Esophagus (tissue), 2 donors: Measurements from ENCODE around the gene SC5D. TPM values are rescaled to one million over a fixed set of nuclear protein-coding genes. Genes with fewer than 3 reads are reported as not detected.

Experiments used
- H3K27ac ChIP-seq, 2 donors: one replicate each; pipeline ENCODE4 v1.5.1; 2013; ENCODE audit warnings: low read depth in 2 of 2, mild to moderate bottlenecking in 2 of 2, inconsistent platforms in 1 of 2, low read length in 1 of 2, moderate library complexity in 1 of 2
- H3K27me3 ChIP-seq, 2 donors: one replicate each; pipeline ENCODE4 v1.6.1; 2013; ENCODE audit warnings: low read length in 2 of 2, control low read depth in 1 of 2, mild to moderate bottlenecking in 1 of 2; ENCODE audit not compliant: insufficient read depth in 2 of 2, control insufficient read depth in 1 of 2
- H3K36me3 ChIP-seq, 2 donors: one replicate each; pipeline ENCODE4 v1.6.1; 2013; ENCODE audit warnings: low read length in 1 of 2; ENCODE audit not compliant: control insufficient read depth in 2 of 2, insufficient read depth in 2 of 2
- H3K4me1 ChIP-seq, 2 donors: one replicate each; pipeline ENCODE4 v1.6.1; 2013; ENCODE audit warnings: low read length in 1 of 2; ENCODE audit not compliant: control insufficient read depth in 2 of 2, insufficient read depth in 2 of 2
- H3K4me3 ChIP-seq, 2 donors: one replicate each; pipeline ENCODE4 v1.5.1; 2013; ENCODE audit warnings: low read length in 2 of 2, mild to moderate bottlenecking in 2 of 2, low read depth in 1 of 2, moderate library complexity in 1 of 2
- H3K9me3 ChIP-seq, 2 donors: one replicate each; pipeline ENCODE4 v1.6.1; 2013; ENCODE audit warnings: mild to moderate bottlenecking in 2 of 2, low read depth in 1 of 2, low read length in 1 of 2, moderate library complexity in 1 of 2; ENCODE audit not compliant: control insufficient read depth in 2 of 2, insufficient read depth in 1 of 2
- WGBS, 2 donors: extraction: QIAGEN DNeasy Blood & Tissue Kit; methylation state at CpG; one replicate each; pipeline ENCODE4 v1.1.7; 2013; 5-methylcytosine and 5-hydroxymethylcytosine counted together
- polyA plus RNA-seq, 2 donors: library from polyadenylated mRNA; stranded (reverse); fragments of 200-250 nt; gene quantifications; one replicate each; pipeline ENCODE4 v1.2.3, GENCODE V29; 2013
- donor health status: healthy with polysubstance abuse.
- donor health status: Bipolar disorder and iron deficiency.

SC5D gene
- polyA plus RNA-seq, 2 donors, result 37.2 to 40.6 TPM

DNA sequence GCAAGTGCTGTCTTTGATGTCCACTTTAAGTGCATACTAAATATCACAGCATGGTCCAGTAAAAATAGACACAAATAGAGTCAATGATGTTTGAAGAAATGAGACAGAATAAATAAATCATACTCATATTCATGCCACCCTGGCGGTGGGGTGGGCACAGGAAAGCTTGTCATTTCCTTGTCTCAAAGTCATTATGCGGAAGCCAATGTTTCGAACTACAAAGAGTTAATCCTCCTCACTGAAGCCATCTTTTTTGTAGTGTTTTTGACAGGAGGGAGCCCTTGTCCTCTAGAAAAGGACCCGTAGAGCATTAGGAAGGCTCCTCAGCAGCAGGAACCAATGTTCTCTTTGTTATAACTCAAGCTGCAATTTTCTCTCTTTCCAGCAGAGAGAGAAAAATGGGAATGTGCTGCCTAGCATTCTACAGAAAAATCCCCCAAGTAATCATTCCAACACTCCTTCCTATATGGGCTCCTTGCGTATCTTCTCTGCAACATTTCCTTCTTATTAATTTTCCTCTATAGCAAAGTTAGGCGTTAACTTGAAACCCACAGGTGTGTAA is 30.6 kb downstream of the SC5D start:
- H3K36me3 ChIP-seq, result no peaks in the 10 kb centered on the region
- no peaks in the 10 kb centered on the region for H3K4me1 ChIP-seq
- no peaks in the 10 kb centered on the region for H3K27me3 ChIP-seq
- no peaks in the 10 kb centered on the region for H3K9me3 ChIP-seq
- WGBS, 2 donors, result 71 to 74% methylated on average over 6 of the region's 6 CpGs
- no peak overlapping the region for H3K27ac ChIP-seq
- H3K4me3 ChIP-seq, result no peak overlapping the region

GRCh38 chr11:121326230-121326629 is 33.7 kb downstream of the SC5D start:
- Histone ChIP-seq H3K27ac (no peak overlapping the region), H3K36me3 (no peaks in the 10 kb centered on the region), H3K27me3 (no peaks in the 10 kb centered on the region), H3K4me1 (no peaks in the 10 kb centered on the region), H3K9me3 (no peaks in the 10 kb centered on the region), H3K4me3 (no peak overlapping the region)
- 73 to 80% methylated on average over 4 of the region's 4 CpGs for WGBS, 2 donors

- Histone ChIP-seq H3K27me3 (no peaks in the 10 kb centered on the region), H3K36me3 (no peaks in the 10 kb centered on the region), H3K4me1 (no peaks in the 10 kb centered on the region), H3K27ac (no peak overlapping the region), H3K4me3 (no peak overlapping the region), H3K9me3 (no peaks in the 10 kb centered on the region)
- 46 to 70% methylated on average over 1 of the region's 1 CpG for WGBS, 2 donors
Measured at GRCh38 chr11:121327553-121327952, 35.0 kb downstream of the SC5D start.

GRCh38 chr11:121328176-121328966 is 35.8 kb downstream of the SC5D start:
- no peaks in the 10 kb centered on the region for H3K9me3 ChIP-seq
- H3K4me3 ChIP-seq, result no peak overlapping the region
- no peaks in the 10 kb centered on the region for H3K27me3 ChIP-seq
- H3K4me1 ChIP-seq, result no peaks in the 10 kb centered on the region
- no peak overlapping the region for H3K27ac ChIP-seq
- WGBS, 2 donors, result 77 to 80% methylated on average over 16 of the region's 16 CpGs
- no peaks in the 10 kb centered on the region for H3K36me3 ChIP-seq

DNA sequence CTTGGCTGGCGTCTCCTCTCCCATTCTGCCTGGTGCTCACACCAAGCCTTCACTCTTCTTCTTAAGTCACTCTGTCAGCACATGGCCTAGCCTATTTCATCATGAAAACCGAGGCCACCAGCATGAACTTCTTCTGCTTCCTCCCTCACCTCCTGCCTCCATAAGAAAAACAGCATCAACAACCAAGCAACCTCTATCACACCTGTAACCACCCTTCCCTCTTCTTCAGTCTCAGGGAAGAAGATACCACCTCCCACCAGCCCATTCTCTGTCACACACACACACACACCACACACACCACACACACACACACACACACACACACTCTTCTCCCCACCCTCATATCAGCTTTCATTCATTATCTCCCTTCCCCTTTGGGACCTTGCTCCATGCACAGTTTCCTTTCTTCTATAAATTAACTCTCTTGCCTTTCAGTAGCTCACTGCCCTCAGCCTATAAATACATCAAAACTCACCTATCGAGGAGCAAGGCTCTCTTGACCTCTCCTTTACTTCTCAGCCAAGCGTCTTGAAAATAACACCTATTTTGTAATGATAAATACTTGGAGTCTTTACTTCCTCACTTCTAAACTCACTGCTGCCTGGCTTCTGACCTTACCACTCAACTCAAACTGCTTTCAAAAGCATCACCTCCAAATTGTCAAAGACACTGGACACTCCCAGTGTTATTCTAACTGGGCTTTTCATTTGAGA is 36.6 kb downstream of the SC5D start:
- H3K9me3 ChIP-seq, result no peaks in the 10 kb centered on the region
- 52 to 53% methylated on average over 4 of the region's 4 CpGs for WGBS, 2 donors
- no peaks in the 10 kb centered on the region for H3K36me3 ChIP-seq
- no peaks in the 10 kb centered on the region for H3K27me3 ChIP-seq
- no peaks in the 10 kb centered on the region for H3K4me1 ChIP-seq
- no peak overlapping the region for H3K4me3 ChIP-seq
- H3K27ac ChIP-seq, result no peak overlapping the region

DNA sequence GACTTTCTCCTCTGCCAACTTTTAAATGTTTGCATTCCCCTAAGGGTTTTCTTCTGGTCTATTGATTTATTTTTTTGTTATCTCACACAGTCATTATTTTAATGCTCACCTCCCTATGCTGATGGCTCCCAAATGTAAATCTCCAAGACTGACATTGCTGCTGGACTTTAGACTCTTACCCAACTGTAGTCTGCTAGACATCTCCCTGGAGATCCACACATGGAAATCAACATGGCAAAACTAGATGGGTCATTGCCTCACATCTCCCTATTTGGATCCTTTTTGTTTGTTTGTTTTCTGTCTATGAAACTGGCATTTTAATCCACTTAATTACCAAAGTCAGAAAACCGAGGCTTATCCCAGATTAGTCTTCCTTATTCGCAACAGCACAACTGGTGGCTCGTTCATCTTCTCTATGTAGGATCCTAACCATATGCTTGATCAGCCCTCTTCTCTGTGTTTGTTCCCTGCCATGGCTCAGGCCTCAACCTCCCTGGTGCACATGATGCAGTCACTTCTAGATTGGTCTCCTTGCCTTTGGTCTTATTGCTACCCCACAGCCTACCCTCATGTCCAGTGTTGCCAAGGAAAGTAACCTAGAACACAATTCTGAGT is 37.3 kb downstream of the SC5D start:
- no peaks in the 10 kb centered on the region for H3K36me3 ChIP-seq
- H3K9me3 ChIP-seq, result no peaks in the 10 kb centered on the region
- no peaks in the 10 kb centered on the region for H3K4me1 ChIP-seq
- H3K27me3 ChIP-seq, result no peaks in the 10 kb centered on the region
- no peak overlapping the region for H3K4me3 ChIP-seq
- WGBS, 2 donors, result 76 to 79% methylated on average over 3 of the region's 3 CpGs
- H3K27ac ChIP-seq, result no peak overlapping the region

GRCh38 chr11:121330614-121331435 is 38.3 kb downstream of the SC5D start:
- no peak overlapping the region for H3K4me3 ChIP-seq
- H3K27ac ChIP-seq, result no peak overlapping the region
- no peaks in the 10 kb centered on the region for H3K4me1 ChIP-seq
- no peaks in the 10 kb centered on the region for H3K9me3 ChIP-seq
- no peaks in the 10 kb centered on the region for H3K27me3 ChIP-seq
- H3K36me3 ChIP-seq, result no peaks in the 10 kb centered on the region
- 86 to 93% methylated on average over 19 of the region's 19 CpGs for WGBS, 2 donors

DNA sequence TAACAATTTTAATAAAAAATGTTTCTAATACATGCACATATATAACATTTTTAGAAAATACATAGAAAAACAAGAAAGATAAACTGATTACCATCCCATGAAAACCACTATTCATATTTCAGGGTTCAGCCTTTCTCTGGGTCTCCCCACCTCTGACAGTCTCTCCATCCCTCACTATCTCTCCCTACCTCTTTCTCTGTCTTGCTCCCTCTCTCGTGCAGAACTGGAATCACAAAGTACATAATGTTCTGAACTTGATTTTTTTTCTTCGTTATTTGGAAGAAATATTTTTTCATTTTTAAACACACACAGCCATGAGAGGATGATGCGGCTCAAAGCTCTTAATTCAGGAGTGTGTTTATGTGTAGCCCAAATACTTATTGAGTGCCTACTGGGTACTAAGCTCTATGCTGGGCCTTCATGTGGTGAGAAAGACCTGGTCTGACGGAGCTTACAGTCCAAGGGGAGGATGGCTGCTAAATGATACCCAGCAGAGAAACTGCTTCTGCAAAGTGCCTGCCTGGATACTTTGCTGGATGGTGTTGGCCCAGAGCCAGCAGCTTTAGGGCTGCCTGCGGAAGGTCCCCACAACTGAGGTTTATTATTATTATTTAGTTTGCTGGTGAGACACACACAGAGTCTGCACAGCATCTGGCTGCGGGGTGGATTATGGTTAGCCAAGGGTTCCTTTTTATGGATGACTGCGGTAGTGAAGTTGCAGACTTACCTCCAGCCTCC is 42.6 kb downstream of the SC5D start:
- Histone ChIP-seq H3K4me3 (no peak overlapping the region), H3K27ac (no peak overlapping the region), H3K36me3 (no peaks in the 10 kb centered on the region), H3K27me3 (no peaks in the 10 kb centered on the region), H3K4me1 (no peaks in the 10 kb centered on the region), H3K9me3 (no peaks in the 10 kb centered on the region)
- 71 to 74% methylated on average over 7 of the region's 7 CpGs for WGBS, 2 donors
